WTC11 (cell line): ENCODE measurements around the gene KCNN4. TPM values are rescaled to one million over a fixed set of nuclear protein-coding genes. Genes with fewer than 3 reads are reported as not detected.

ENCODE experiments used
- ATAC-seq: fragments of 200-7000 bp; cut with Tn5 transposase; 2 replicates; pipeline ENCODE4 v1.10.0; 2021; ENCODE audit warnings: mild to moderate bottlenecking, moderate library complexity
- CTCF ChIA-PET: fragments of 300-600 bp; sonication (Branson Sonifier 250); formaldehyde crosslinking; loops from one replicate; lab custom pipeline; 2021; ENCODE audit warnings: antibody characterized with exemption; lab: Charles Lee
- POLR2A ChIA-PET: fragments of 350-600 bp; sonication (Branson Sonifier 250); formaldehyde crosslinking; loops from one replicate; lab custom pipeline; 2021; ENCODE audit warnings: antibody characterized with exemption; lab: Charles Lee
- DNase-seq: peaks from one replicate; pipeline ENCODE4 v3.0.0; 2021; ENCODE audit warnings: low spot score
- H3K27ac Mint-ChIP-seq: 2 replicates; pipeline ENCODE4 v1.8.0; 2021; ENCODE audit warnings: mixed read lengths
- H3K27me3 Mint-ChIP-seq: 2 replicates; pipeline ENCODE4 v1.8.0; 2021; ENCODE audit warnings: low read depth, mild to moderate bottlenecking, moderate library complexity, mixed read lengths
- H3K36me3 Mint-ChIP-seq: 2 replicates; pipeline ENCODE4 v1.8.0; 2021; ENCODE audit warnings: mixed read lengths
- H3K4me1 Mint-ChIP-seq: 2 replicates; pipeline ENCODE4 v1.8.0; 2022; ENCODE audit warnings: mixed read lengths
- H3K4me3 Mint-ChIP-seq: 2 replicates; pipeline ENCODE4 v1.8.0; 2021; ENCODE audit warnings: mild to moderate bottlenecking, moderate library complexity, mixed read lengths
- H3K9me3 Mint-ChIP-seq: 2 replicates; pipeline ENCODE4 v1.8.0; 2021; ENCODE audit warnings: mixed read lengths
- ATF2 ChIP-seq: sonication (generic); formaldehyde crosslinking; IDR thresholded peaks from 2 replicates; pipeline ENCODE4 v1.8.1; 2022; ENCODE audit warnings: low read depth, missing genetic modification reagents, borderline replicate concordance
- ATF3 ChIP-seq: sonication (generic); formaldehyde crosslinking; conservative IDR thresholded peaks from 2 replicates; pipeline ENCODE4 v1.8.1; 2022; ENCODE audit warnings: mild to moderate bottlenecking, missing genetic modification reagents
- FOXJ3 ChIP-seq: sonication (generic); formaldehyde crosslinking; IDR thresholded peaks from 2 replicates; pipeline ENCODE4 v1.9.0; 2021; ENCODE audit warnings: missing genetic modification reagents, mild to moderate bottlenecking, borderline replicate concordance
- GRHL2 ChIP-seq: fragments of 250-450 bp; sonication (Bioruptor Pico); IDR thresholded peaks from 2 replicates; pipeline ENCODE4 v1.8.0; 2022; ENCODE audit warnings: mild to moderate bottlenecking, moderate library complexity; ENCODE audit not compliant: insufficient replicate concordance, severe bottlenecking
- GTF2I ChIP-seq: fragments of 250-450 bp; sonication (Bioruptor Pico); conservative IDR thresholded peaks from 2 replicates; pipeline ENCODE4 v1.4.0; 2021; ENCODE audit warnings: mild to moderate bottlenecking
- IRF2 ChIP-seq: sonication (generic); formaldehyde crosslinking; IDR thresholded peaks from 2 replicates; pipeline ENCODE4 v1.8.0; 2022; ENCODE audit warnings: low read depth, missing genetic modification reagents, borderline replicate concordance
- MXD4 ChIP-seq: fragments of 250-450 bp; sonication (Bioruptor Pico); IDR thresholded peaks from 2 replicates; pipeline ENCODE4 v1.8.0; 2021; ENCODE audit warnings: mild to moderate bottlenecking, moderate library complexity, borderline replicate concordance
- MYBL2 ChIP-seq: sonication (generic); formaldehyde crosslinking; IDR thresholded peaks from 2 replicates; pipeline ENCODE4 v1.8.1; 2023; ENCODE audit warnings: mild to moderate bottlenecking, moderate library complexity, missing genetic modification reagents
- NFATC4 ChIP-seq: fragments of 250-450 bp; sonication (Bioruptor Pico); IDR thresholded peaks from 2 replicates; pipeline ENCODE4 v1.9.0; 2021; ENCODE audit warnings: mild to moderate bottlenecking
- NFYB ChIP-seq: sonication (generic); formaldehyde crosslinking; conservative IDR thresholded peaks from 2 replicates; pipeline ENCODE4 v1.8.0; 2022; ENCODE audit warnings: low read depth, missing genetic modification reagents
- SP1 ChIP-seq: sonication (generic); formaldehyde crosslinking; conservative IDR thresholded peaks from 2 replicates; pipeline ENCODE4 v1.8.1; 2022; ENCODE audit warnings: missing genetic modification reagents
- USF1 ChIP-seq: sonication (generic); formaldehyde crosslinking; IDR thresholded peaks from 2 replicates; pipeline ENCODE4 v1.8.0; 2022; ENCODE audit warnings: mild to moderate bottlenecking, missing genetic modification reagents
- ZNF138 ChIP-seq: sonication (generic); formaldehyde crosslinking; conservative IDR thresholded peaks from 2 replicates; pipeline ENCODE4 v1.8.1; 2022; ENCODE audit warnings: mild to moderate bottlenecking, moderate library complexity, missing genetic modification reagents
- ZNF232 ChIP-seq: sonication (generic); formaldehyde crosslinking; IDR thresholded peaks from 2 replicates; pipeline ENCODE4 v1.8.0; 2022; ENCODE audit warnings: mild to moderate bottlenecking, missing genetic modification reagents
- ZNF425 ChIP-seq: fragments of 250-450 bp; sonication (Bioruptor Pico); conservative IDR thresholded peaks from 2 replicates; pipeline ENCODE4 v1.9.0; 2021; ENCODE audit warnings: mild to moderate bottlenecking
- ZNF512 ChIP-seq: sonication (generic); formaldehyde crosslinking; IDR thresholded peaks from 2 replicates; pipeline ENCODE4 v1.8.1; 2022; ENCODE audit warnings: missing genetic modification reagents, borderline replicate concordance
- ZNF532 ChIP-seq: fragments of 250-450 bp; sonication (Bioruptor Pico); IDR thresholded peaks from 2 replicates; pipeline ENCODE4 v1.9.0; 2021; ENCODE audit warnings: mild to moderate bottlenecking, borderline replicate concordance
- total RNA-seq: library from RNA; stranded (reverse); gene quantifications from 3 replicates; pipeline ENCODE4 v1.2.3, GENCODE V29; 2021

Gene KCNN4
- total RNA-seq, 1 experiment from 2014 or later, result 0.98 TPM

GRCh38 chr19:43820098-43820883, 39.5 kb upstream of the KCNN4 start:
- peaks cover 56% of the 10 kb centered on the region for H3K9me3 Mint-ChIP-seq
- ChIA-PET POLR2A (no interaction called here), CTCF (interaction anchor here (1.2 to 1.8 kb wide), 2 partner anchors 10 to 54 kb away, joined by 6 read pairs; no protein-coding TSS in a partner anchor)
- ATAC-seq (peak; percentile 50; the same call in 1 of the 2 replicates), DNase-seq (peak; percentile 21)
- H3K36me3 Mint-ChIP-seq, result no peaks in the 10 kb centered on the region; the same call in 1 of the 2 replicates
- no peak overlapping the region for H3K27ac Mint-ChIP-seq
- H3K27me3 Mint-ChIP-seq, result peaks cover 53% of the 10 kb centered on the region
- peaks cover 4% of the 10 kb centered on the region for H3K4me1 Mint-ChIP-seq
- H3K4me3 Mint-ChIP-seq, result peak overlapping the region; percentile 50
- TF ChIP-seq ZNF425 (CRISPR knock-in tag) (no peak), ZNF532 (no peak), GRHL2 (CRISPR knock-in tag) (no peak), ATF2 (CRISPR knock-in tag) (no peak), FOXJ3 (CRISPR knock-in tag) (no peak), ZNF512 (CRISPR knock-in tag) (no peak), NFATC4 (no peak), MXD4 (no peak), ZNF232 (CRISPR knock-in tag) (no peak), ATF3 (no peak), NFYB (CRISPR knock-in tag) (no peak), IRF2 (CRISPR knock-in tag) (no peak), SP1 (no peak), MYBL2 (CRISPR knock-in tag) (no peak), ZNF138 (no peak), USF1 (CRISPR knock-in tag) (no peak), GTF2I (CRISPR knock-in tag) (no peak)
